GM20431 (cell line): ENCODE measurements around the gene CD300H.

Experiments
- in situ Hi-C: fragments of 300-500 bp; cut with MseI, MboI; formaldehyde crosslinking; loops from one replicate; pipeline ENCODE4 v1.15.0; 2020; ENCODE audit warnings: low sequenced_read_pairs; ENCODE audit not compliant: unreplicated experiment

Gene CD300H

GRCh38 chr17:74555427-74555940, 11.8 kb downstream of the CD300H start:
- in situ Hi-C loops = no loop called here

DNA sequence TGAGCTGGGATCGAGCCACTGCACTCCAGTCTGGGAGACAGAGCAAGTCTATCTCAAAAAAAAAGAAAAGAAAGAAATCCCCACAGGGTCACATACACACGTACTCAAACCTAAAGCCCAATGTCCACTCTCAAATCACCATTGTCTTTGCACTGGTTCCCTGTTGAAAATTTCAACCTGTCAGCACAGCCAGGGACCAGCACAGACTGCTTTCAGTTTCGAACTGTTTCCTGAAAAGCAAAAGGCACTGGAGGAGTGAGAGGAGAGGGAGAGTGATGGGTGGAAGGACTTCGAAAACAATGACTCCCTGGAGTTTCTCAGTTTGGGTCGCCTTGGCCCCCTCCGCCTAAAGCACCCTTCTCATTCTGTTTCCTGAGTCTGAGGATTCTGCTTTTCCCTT, 12.4 kb downstream of the CD300H start:
- in situ Hi-C loops = no loop called here

- in situ Hi-C loops = no loop called here
Measured at GRCh38 chr17:74552037-74552436, 15.3 kb downstream of the CD300H start.

DNA sequence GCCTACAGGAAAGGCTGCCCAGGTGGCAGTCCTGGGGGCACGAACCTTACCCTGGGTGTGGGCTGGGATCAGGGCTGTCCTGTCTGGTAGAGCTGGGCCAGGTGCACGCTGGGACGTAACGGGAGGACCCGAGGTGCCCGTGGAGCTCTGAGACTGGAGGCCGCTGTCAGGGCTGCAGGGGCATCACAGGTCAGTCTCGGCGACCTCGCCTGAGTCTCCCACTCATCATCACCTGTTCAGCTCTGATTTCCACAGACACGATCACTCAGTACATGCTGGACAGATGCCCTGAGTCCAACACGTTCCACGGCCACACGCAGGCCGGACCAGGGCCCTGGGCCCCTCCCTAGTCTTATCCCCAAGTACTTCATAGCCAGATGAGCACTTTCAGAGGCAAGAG, 16.7 kb downstream of the CD300H start:
- in situ Hi-C loops = no loop called here

DNA sequence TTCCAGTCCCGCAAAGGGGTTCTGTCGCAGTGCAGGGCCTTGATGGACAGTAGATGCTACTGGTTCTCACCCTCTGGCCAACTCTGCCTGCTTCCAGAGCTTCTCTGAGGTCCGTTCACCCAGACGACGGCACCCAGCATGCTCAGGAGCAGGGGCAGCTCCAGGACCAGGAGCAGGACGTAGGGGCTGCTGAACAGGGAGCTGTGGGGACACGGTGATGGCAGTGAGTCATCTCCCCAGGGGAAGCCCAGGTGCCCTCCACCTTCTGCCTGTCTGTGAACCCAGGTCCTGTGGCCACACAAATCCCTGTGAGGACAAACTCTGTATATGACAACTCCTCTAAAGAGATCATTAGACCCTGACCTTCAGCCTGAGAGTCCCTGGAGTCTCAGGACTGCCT, 18.0 kb downstream of the CD300H start:
- in situ Hi-C loops = no loop called here

DNA sequence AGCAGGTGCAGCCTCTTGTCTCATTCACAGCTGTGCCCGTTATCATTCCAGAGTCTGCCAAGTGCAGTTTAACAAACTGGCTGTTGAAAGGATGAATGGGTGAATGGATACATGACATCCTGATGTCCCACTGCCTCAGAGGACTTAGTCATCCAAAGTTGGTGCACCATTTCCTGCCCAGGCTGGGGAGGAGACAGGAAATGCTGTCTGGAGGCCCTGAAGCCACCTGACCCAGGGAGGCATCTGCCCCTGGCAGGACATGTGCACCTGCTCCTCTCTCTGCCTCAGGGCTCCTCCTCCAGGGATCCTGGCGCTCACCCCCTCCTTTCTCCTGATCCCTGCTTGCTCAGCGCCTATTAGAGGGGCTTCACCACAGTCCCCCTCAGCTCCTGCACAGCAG, 19.6 kb downstream of the CD300H start:
- in situ Hi-C loops = no loop called here

- in situ Hi-C loops = no loop called here
Measured at GRCh38 chr17:74547264-74547663, 20.0 kb downstream of the CD300H start.

DNA sequence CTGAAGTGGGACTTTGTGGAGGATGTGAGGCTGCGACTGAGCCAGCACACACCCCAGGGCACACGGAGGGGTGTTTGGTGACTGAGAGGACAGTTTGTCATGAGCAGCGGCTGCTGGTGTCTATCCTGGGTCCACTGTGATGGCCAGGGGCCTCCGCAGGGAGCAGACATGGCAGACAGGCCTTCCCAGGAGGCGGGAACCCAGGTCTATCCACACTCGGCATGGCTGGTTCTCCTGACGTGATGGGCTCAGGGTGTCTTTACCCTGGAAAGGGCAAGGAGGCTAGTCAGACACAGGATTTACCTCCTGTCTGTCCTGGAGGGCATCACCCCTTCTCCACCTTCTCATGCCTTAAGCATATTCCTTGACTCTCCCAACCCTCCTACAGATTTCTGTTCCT, 20.7 kb downstream of the CD300H start:
- in situ Hi-C loops = no loop called here

DNA sequence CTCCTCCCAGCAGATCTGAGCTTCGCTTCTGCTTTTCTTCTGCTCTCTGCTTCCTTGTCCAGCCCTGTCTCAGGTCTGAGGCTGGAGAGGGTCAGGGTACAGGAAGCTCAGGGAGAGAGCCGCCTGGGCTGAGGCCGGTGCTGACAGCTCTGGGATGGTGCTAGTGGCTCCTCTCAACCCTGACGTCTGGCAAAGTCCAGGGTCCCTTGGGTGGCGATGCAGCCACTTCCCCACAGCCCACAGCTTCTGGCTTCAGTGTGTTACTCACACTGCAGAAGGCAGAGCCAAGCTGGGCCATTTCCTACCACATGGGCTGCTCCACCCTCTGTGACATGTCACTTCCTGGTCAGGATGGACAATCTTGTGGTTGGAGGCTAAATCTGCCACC, 21.5 kb downstream of the CD300H start, which contains the start of gene CD300C:
CD300C (minus strand) TSS at position 273 of the 388 bp plus-strand sequence. CDS start 333 bp downstream, outside the sequence.
- in situ Hi-C loops = no loop called here

DNA sequence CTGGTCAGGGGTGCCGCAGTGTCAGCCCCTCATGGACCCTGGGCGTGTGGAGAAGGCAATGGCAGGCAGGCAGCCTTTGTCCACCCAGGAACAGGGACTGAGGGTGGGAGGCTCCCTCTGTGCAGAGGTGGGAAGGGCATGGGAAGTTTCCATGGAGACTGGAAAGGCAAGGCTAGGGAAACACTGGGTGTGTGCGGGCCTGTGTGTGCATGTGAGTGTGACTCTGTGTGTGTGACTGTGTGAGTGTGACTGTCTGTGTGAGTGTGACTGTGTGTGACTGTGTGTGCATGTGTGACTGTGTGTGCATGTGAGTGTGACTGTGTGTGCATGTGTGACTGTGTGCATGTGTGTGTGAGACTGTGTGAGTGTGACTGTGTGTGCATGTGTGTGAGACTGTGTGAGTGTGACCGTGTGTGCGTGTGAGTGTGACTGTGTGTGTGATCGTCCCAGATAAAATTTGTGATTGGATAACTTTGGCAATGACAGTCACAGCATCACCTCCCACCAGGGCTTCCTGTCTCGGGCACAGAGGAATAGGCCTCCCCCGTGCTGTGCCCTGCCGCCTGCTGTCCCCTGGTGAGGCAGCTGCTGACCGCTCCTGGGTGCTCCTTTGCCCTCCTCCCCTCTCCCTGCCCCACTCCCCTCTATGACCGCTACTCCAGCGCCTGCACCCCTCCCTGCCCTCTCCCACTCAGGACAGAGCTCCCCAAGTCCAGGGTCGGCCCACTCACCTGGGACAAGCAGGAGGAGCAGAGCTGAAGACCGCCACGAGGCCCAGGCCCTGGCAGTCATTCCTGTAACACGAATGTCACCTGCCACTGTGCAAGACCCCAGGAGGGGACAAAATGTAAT, 22.1 kb downstream of the CD300H start:
- in situ Hi-C loops = no loop called here

GRCh38 chr17:74543891-74544760, 23.2 kb downstream of the CD300H start:
- in situ Hi-C loops = no loop called here

DNA sequence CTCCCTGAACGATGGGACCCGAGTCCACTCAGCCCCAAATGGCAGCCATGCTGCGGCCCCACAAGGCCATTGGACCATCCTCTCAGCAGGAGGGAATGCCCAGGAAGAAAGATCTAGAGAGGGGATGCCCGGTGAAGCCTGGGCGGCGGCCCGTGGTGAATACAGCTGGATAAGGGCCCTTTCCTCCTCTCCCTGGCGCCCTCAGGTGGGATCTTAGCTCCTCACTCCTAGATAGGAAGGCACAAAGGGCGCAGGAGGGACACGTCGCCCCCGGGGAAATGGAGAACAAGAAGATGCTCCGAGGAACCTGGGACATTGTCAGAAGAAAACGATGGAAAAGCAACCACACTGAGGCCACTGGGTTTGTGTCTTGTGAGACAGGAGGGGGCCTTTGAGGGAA, 23.9 kb downstream of the CD300H start:
- in situ Hi-C loops = no loop called here

DNA sequence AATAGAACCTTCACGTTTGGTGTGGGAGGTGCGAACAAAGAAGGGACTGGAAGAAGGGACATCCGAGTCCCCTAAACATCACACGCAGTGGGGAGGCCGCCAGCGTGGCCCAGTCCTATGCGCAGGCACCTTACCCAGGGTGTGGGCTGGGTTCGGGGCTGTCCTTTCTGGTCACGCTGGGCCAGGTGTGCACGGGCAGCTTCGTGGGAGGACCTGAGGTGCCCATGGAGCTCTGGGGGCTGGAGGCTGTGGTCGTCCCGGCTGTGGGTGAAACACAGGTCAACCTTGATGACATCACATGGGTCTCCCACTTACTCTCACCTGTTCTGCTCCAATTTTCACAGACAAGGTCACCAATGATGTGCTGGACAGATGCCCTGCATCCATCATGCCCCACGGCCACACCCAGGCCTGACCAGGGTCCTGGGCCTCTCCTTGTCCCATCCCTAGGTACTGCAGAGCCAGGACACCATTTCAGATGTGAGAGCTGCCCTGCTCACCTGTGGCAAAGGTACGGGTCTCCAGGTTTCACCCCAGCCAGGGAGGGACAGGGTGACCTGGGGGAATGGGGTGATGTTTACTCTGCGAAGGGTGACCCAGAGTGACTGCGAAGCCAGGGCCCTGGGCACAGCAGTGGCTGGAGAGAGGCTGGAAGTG, 24.5 kb downstream of the CD300H start:
- in situ Hi-C loops = no loop called here

DNA sequence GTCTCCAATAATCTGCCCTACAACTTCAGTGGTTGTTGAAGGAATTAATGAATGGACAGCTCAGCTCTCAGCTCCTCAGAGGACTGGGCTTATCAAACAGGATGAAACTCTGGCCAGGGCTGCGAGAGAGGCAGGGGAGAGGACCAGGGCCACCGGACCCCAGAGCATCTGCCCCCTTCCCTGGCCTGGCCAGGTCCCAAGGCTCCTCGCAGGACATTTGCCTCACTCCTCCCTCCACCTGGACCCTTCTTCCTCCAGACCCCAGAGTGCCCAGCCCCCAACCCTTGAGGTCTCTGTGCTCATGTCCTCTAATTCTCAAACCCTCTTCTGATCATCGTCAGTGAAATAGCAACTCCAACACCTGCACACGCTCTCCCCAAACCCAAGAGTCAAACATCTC, 25.1 kb downstream of the CD300H start:
- in situ Hi-C loops = no loop called here

GRCh38 chr17:74541176-74542111, 25.9 kb downstream of the CD300H start:
- in situ Hi-C loops = no loop called here

GRCh38 chr17:74539281-74539820, 28.0 kb downstream of the CD300H start:
- in situ Hi-C loops = no loop called here

GRCh38 chr17:74536890-74537289, 30.4 kb downstream of the CD300H start:
- in situ Hi-C loops = no loop called here

GRCh38 chr17:74532115-74532514, 35.2 kb downstream of the CD300H start:
- in situ Hi-C loops = no loop called here

GRCh38 chr17:74531231-74531761, 36.0 kb downstream of the CD300H start, which contains the start of gene CD300LB:
TSS of gene CD300LB (minus strand) at chr17:74531475. CDS start at chr17:74531350, 125 bp downstream.
- in situ Hi-C loops = no loop called here
